Fibroblast of lung (primary cell): ENCODE data around the gene NLGN1. TPM values are rescaled to one million over a fixed set of nuclear protein-coding genes. Genes with fewer than 3 reads are reported as not detected.
A peak's percentile ranks its signal among the peaks of the same experiment; 100 is the strongest.

Experiments used
- DNase-seq, 2 donors: peaks; one replicate each; pipeline versions ENCODE4 v3.0.0 to v3.0.0-alpha.2; 2010; ENCODE audit warnings: low read depth in 2 of 2
- H2AFZ ChIP-seq: 2 replicates; pipeline ENCODE4 v1.5.1; 2012; ENCODE audit warnings: low read length, control low read depth, inconsistent platforms
- H3K27ac ChIP-seq: 2 replicates; pipeline ENCODE4 v1.5.1; 2011; ENCODE audit warnings: low read length, control low read depth; ENCODE audit not compliant: insufficient read depth
- H3K27me3 ChIP-seq: 2 replicates; pipeline ENCODE4 v1.5.1; 2011; ENCODE audit warnings: mild to moderate bottlenecking, low read length; ENCODE audit not compliant: control insufficient read depth, insufficient read depth
- H3K36me3 ChIP-seq: 2 replicates; pipeline ENCODE4 v1.5.1; 2011; ENCODE audit warnings: low read length; ENCODE audit not compliant: control insufficient read depth, insufficient read depth
- H3K4me1 ChIP-seq: 2 replicates; pipeline ENCODE4 v1.5.1; 2011; ENCODE audit warnings: low read length; ENCODE audit not compliant: control insufficient read depth, insufficient read depth; ENCODE audit errors: extremely low read depth
- H3K4me2 ChIP-seq: 2 replicates; pipeline ENCODE4 v1.5.1; 2011; ENCODE audit warnings: low read length, control low read depth; ENCODE audit not compliant: insufficient read depth; ENCODE audit errors: extremely low read depth
- H3K4me3 ChIP-seq, 4 experiments: fragments of 200-600 bp in 1 of 4; sonication (generic) in 1 of 4; replicated peaks in 1 of 4; 2 replicates each; pipeline ENCODE4 v1.5.1; 2011 to 2016; ENCODE audit warnings: low read length in 4 of 4, low read depth in 3 of 4, mild to moderate bottlenecking in 3 of 4, control low read depth in 2 of 4, inconsistent platforms in 1 of 4, mixed read lengths in 1 of 4; ENCODE audit not compliant: insufficient read depth in 1 of 4; ENCODE audit errors: control extremely low read depth in 1 of 4
- H3K79me2 ChIP-seq: 2 replicates; pipeline ENCODE4 v1.5.1; 2012; ENCODE audit warnings: mild to moderate bottlenecking, low read length, inconsistent platforms; ENCODE audit not compliant: control insufficient read depth, insufficient read depth
- H3K9ac ChIP-seq: 2 replicates; pipeline ENCODE4 v1.5.1; 2011; ENCODE audit warnings: mild to moderate bottlenecking, low read length, control low read depth; ENCODE audit not compliant: insufficient read depth
- H3K9me3 ChIP-seq: 2 replicates; pipeline ENCODE4 v1.5.1; 2012; ENCODE audit warnings: low read depth, low read length; ENCODE audit not compliant: control insufficient read depth, insufficient read depth
- H4K20me1 ChIP-seq: 2 replicates; pipeline ENCODE4 v1.5.1; 2011; ENCODE audit warnings: low read length; ENCODE audit not compliant: control insufficient read depth, insufficient read depth; ENCODE audit errors: extremely low read depth
- EZH2 ChIP-seq: IDR thresholded peaks from 2 replicates; pipeline ENCODE4 v1.5.1; 2012; ENCODE audit warnings: low read length, control low read depth, mild to moderate bottlenecking; ENCODE audit errors: missing control alignments
- polyA plus RNA-seq, 2 donors: library from polyadenylated mRNA; depleted of rRNA in 1 of 2; stranded (reverse) in 1 of 2; unstranded in 1 of 2; fragments of >200 nt; gene quantifications; 2 replicates each; pipeline ENCODE4 v1.2.1, GENCODE V29; 2011 to 2012; ENCODE audit warnings: missing spikeins in 1 of 2
- total RNA-seq: library from RNA; depleted of rRNA; stranded (reverse); fragments of >200 nt; gene quantifications from 2 replicates; pipeline ENCODE4 v1.2.1, GENCODE V29; 2014
- TF ChIP-seq, protein P1 (sequence below), 2 donors: IDR thresholded peaks in 1 of 2; conservative IDR thresholded peaks in 1 of 2; 1 replicate in 1 of 2; 2 replicates in 1 of 2; pipeline ENCODE4 v1.5.1; 2011 to 2012; ENCODE audit warnings: low read length in 2 of 2, control low read depth in 1 of 2, inconsistent platforms in 1 of 2, low read depth in 1 of 2, mild to moderate bottlenecking in 1 of 2

The NLGN1 gene
- total and polyA plus RNA-seq, 2 donors (not counting 1 experiment from before 2014, with no cell fraction given): 0.61 to 2.1 TPM

- peak in 1 of 2 donors; percentile 88 for DNase-seq
- Histone ChIP-seq H3K4me1 (no peaks in the 10 kb centered on the region), H3K27ac (no peak overlapping the region), H3K36me3 (no peaks in the 10 kb centered on the region), H3K9ac (no peak overlapping the region), H3K4me3 (no peak overlapping the region), H2AFZ (no peak overlapping the region), H3K4me2 (no peak overlapping the region), H3K27me3 (no peaks in the 10 kb centered on the region), H4K20me1 (no peaks in the 10 kb centered on the region), H3K9me3 (no peaks in the 10 kb centered on the region), H3K79me2 (no peaks in the 10 kb centered on the region)
- TF ChIP-seq, protein P1, sequence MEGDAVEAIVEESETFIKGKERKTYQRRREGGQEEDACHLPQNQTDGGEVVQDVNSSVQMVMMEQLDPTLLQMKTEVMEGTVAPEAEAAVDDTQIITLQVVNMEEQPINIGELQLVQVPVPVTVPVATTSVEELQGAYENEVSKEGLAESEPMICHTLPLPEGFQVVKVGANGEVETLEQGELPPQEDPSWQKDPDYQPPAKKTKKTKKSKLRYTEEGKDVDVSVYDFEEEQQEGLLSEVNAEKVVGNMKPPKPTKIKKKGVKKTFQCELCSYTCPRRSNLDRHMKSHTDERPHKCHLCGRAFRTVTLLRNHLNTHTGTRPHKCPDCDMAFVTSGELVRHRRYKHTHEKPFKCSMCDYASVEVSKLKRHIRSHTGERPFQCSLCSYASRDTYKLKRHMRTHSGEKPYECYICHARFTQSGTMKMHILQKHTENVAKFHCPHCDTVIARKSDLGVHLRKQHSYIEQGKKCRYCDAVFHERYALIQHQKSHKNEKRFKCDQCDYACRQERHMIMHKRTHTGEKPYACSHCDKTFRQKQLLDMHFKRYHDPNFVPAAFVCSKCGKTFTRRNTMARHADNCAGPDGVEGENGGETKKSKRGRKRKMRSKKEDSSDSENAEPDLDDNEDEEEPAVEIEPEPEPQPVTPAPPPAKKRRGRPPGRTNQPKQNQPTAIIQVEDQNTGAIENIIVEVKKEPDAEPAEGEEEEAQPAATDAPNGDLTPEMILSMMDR (conservative IDR thresholded peaks at IDR 0.05 in 1 of 2, IDR thresholded peaks at IDR 0.05 in 1 of 2; ENCODE audit: low read depth in 1 of 2, low read length in 2 of 2): no peak
- no peak for TF ChIP-seq EZH2
Observed at GRCh38 chr3:173660645-173661299, 263.2 kb downstream of the NLGN1 start.

DNA sequence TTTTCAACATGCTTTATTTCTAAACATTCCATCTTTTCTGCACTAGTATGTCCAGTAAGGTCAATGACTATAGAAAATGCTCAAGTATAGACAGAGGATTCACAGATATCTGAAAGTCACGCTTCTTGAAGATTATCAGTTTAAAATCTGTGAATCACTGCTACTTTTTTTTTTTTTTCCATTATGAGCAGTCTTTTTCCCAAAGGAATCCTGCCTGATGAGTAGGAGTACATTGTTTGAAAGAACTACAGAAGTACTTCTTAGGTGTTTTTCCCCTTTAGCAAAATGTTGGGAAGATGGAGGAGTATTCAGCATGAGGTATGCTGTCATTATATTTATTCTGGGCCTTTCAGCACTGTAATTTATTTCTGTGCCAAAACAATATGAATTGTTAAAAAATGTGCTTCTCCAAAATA is 266.2 kb downstream of the NLGN1 start:
- H2AFZ ChIP-seq: no peak overlapping the region
- H3K9me3 ChIP-seq: no peaks in the 10 kb centered on the region
- no peak overlapping the region for H3K4me3 ChIP-seq
- TF ChIP-seq EZH2: no peak
- TF ChIP-seq, protein P1 (conservative IDR thresholded peaks at IDR 0.05 in 1 of 2, IDR thresholded peaks at IDR 0.05 in 1 of 2; ENCODE audit: low read depth in 1 of 2, low read length in 2 of 2): no peak
- no peaks in the 10 kb centered on the region for H3K79me2 ChIP-seq
- H3K27me3 ChIP-seq: no peaks in the 10 kb centered on the region
- no peaks in the 10 kb centered on the region for H4K20me1 ChIP-seq
- H3K9ac ChIP-seq: no peak overlapping the region
- no peak overlapping the region for H3K27ac ChIP-seq
- H3K36me3 ChIP-seq: no peaks in the 10 kb centered on the region
- peak in 1 of 2 donors; percentile 67 for DNase-seq
- no peak overlapping the region for H3K4me2 ChIP-seq
- no peaks in the 10 kb centered on the region for H3K4me1 ChIP-seq

- no peaks in the 10 kb centered on the region for H3K9me3 ChIP-seq
- H3K79me2 ChIP-seq: no peaks in the 10 kb centered on the region
- H4K20me1 ChIP-seq: no peaks in the 10 kb centered on the region
- H3K27me3 ChIP-seq: no peaks in the 10 kb centered on the region
- no peak overlapping the region for H3K27ac ChIP-seq
- no peaks in the 10 kb centered on the region for H3K4me1 ChIP-seq
- H3K36me3 ChIP-seq: no peaks in the 10 kb centered on the region
- H3K4me3 ChIP-seq: no peak overlapping the region
- no peak overlapping the region for H3K4me2 ChIP-seq
- no peak overlapping the region for H2AFZ ChIP-seq
- TF ChIP-seq EZH2: no peak
- TF ChIP-seq, protein P1 (conservative IDR thresholded peaks at IDR 0.05 in 1 of 2, IDR thresholded peaks at IDR 0.05 in 1 of 2; ENCODE audit: low read depth in 1 of 2, low read length in 2 of 2): no peak
- H3K9ac ChIP-seq: no peak overlapping the region
- DNase-seq: no peak
Observed at GRCh38 chr3:173676094-173676493, 278.6 kb downstream of the NLGN1 start.
